Ovary (tissue), 9 donors: ENCODE data around the gene INPP5A. TPM values are rescaled to one million over a fixed set of nuclear protein-coding genes. Genes with fewer than 3 reads are reported as not detected.

Experiments used
- DNase-seq, 5 donors: peaks; one replicate each; pipeline ENCODE4 v3.0.0-alpha.2; 2019 to 2020
- H3K27ac ChIP-seq, 2 donors: fragments of 200-600 bp; one replicate each; pipeline versions ENCODE4 v1.5.1 to v1.8.0; 2019 to 2022
- H3K27me3 ChIP-seq: fragments of 200-600 bp; one replicate; pipeline ENCODE4 v1.8.0; 2022
- H3K36me3 ChIP-seq: fragments of 200-600 bp; sonication (generic); one replicate; pipeline ENCODE4 v1.5.1; 2019
- H3K4me1 ChIP-seq: one replicate; pipeline ENCODE4 v1.8.1; 2013; ENCODE audit warnings: mild to moderate bottlenecking, moderate library complexity; ENCODE audit not compliant: insufficient read depth
- H3K4me3 ChIP-seq: fragments of 200-600 bp; sonication (generic); one replicate; pipeline ENCODE4 v1.5.1; 2017
- H3K9me3 ChIP-seq, 2 donors: fragments of 200-600 bp in 1 of 2; sonication (generic) in 1 of 2; one replicate each; pipeline versions ENCODE4 v1.5.1 to v1.8.1; 2013 to 2019; ENCODE audit warnings: mild to moderate bottlenecking in 1 of 2, moderate library complexity in 1 of 2
- EP300 ChIP-seq: sonication (generic); formaldehyde crosslinking; IDR thresholded peaks from one replicate; pipeline ENCODE4 v1.6.1; 2017; ENCODE audit warnings: antibody characterized with exemption
- POLR2A ChIP-seq: fragments of 450-650 bp; IDR thresholded peaks from one replicate; pipeline ENCODE4 v1.6.1; 2017; ENCODE audit warnings: antibody characterized with exemption, mild to moderate bottlenecking, moderate library complexity
- WGBS, 3 donors: extraction: QIAGEN DNeasy Blood & Tissue Kit in 1 of 3; methylation state at CpG; one replicate each; pipeline versions ENCODE4 v1.1.5 to v1.1.7; 2013 to 2017; 5-methylcytosine and 5-hydroxymethylcytosine counted together
- intact Hi-C, 4 donors: fragments of 100-400 bp; cut with DNase I; formaldehyde crosslinking; loops; one replicate each; pipeline versions ENCODE4 v1.11.0 to v1.15.1; 2022 to 2023
- polyA plus RNA-seq, 2 donors: library from polyadenylated mRNA; stranded (reverse); fragments of 200-250 nt in 1 of 2; fragments of 350-450 nt in 1 of 2; fragmentation: Illumina TruSeq in 1 of 2; extraction: RNeasy Lipid Tissue Mini Kit (QIAGEN cat#74804) in 1 of 2; gene quantifications; one replicate each; pipeline ENCODE4 v1.2.3, GENCODE V29; 2013 to 2014
- total RNA-seq, 7 donors: library from RNA; depleted of rRNA in 2 of 7; stranded (reverse); fragments of >200 nt in 2 of 7; fragmentation: NEBNext Ultra II Directional in 3 of 7; extraction: Animal tissue kit (Norgen Biotek cat#: 25700) in 3 of 7; gene quantifications; one replicate each; pipeline versions ENCODE4 v1.1.0 to v1.2.4, GENCODE V29; 2016 to 2023
- TF ChIP-seq, protein P1 (sequence below), 3 donors: fragments of 450-650 bp in 2 of 3; fragments of 200-600 bp in 1 of 3; IDR thresholded peaks; one replicate each; pipeline versions ENCODE4 v1.5.1 to v1.8.0; 2016 to 2022; ENCODE audit warnings: antibody characterized with exemption in 3 of 3, mild to moderate bottlenecking in 1 of 3
- donor health status: DM: no; HTN: no; CAD: no; lungs with moderate emphysema.
- donor health status: DM: no; HTN: no; CAD: no.
- donor health status: Bipolar disorder and iron deficiency.
- donor health status: DM: yes; HTN: yes; CAD: no.
- donor health status: DM: no; HTN: no; CAD: no.
- donor health status: DM: yes; HTN: yes; CAD: no.

Gene INPP5A
- total and polyA plus RNA-seq, 9 donors = 19.8 to 41.2 (median 35.3) TPM

DNA sequence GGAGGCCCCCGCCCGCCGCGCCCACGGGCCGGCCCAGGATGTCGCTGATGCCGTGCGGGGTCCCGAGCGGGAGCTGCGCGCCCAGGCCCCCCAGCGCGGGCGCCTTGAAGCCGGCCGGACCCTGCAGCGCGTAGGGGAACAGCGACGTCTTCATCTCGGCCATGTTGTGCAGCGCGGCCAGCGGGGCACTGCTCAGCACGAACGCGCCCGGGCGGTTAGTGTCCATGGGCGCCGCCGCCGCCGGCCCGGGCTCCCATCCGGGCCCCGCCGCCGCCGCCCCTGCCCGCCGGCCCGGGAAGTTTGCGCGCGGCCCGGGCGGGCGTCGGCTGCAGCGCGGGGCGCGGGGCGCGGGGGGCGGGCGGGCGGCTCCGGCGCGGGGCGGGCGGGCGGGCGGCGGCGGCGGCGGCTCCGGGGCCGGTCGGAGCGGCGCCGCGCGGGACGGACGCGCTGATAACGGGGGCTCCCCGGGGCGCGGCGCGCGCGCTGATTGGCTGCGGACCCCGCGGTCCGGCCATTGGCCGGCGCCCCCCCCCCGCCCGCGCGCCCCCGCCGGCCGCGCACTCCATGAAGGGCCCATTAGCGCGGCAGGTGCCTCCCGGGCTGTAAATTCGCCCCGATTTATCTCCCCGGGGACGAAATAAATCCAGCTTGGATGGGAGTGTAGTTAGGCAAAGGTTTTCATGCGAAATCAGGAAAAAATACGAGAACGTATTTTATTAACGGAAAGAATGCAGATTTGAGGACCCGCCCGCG is 248.3 kb downstream of the INPP5A start, which contains the start of gene NKX6-2:
Gene NKX6-2, minus strand, starts transcription at position 425 of the 753 bp plus-strand sequence. Its CDS starts 199 bp downstream, at position 226.
- intact Hi-C loops = loop anchor here in 1 of 4 donors (10.0 kb wide), 1 partner anchor 241 kb away; no protein-coding TSS in a partner anchor
- Histone ChIP-seq H3K4me3 (no peak within 1 kb of the TSS), H3K4me1 (no peaks in the 10 kb centered on the region), H3K27ac (no peak within 1 kb of the TSS), H3K27me3 (peaks cover 22% of the 10 kb centered on the region), H3K9me3 (peaks cover 0 to 6% of the 10 kb centered on the region in 2 donors), H3K36me3 (no peaks in the 10 kb centered on the region)
- TF ChIP-seq, protein P1, sequence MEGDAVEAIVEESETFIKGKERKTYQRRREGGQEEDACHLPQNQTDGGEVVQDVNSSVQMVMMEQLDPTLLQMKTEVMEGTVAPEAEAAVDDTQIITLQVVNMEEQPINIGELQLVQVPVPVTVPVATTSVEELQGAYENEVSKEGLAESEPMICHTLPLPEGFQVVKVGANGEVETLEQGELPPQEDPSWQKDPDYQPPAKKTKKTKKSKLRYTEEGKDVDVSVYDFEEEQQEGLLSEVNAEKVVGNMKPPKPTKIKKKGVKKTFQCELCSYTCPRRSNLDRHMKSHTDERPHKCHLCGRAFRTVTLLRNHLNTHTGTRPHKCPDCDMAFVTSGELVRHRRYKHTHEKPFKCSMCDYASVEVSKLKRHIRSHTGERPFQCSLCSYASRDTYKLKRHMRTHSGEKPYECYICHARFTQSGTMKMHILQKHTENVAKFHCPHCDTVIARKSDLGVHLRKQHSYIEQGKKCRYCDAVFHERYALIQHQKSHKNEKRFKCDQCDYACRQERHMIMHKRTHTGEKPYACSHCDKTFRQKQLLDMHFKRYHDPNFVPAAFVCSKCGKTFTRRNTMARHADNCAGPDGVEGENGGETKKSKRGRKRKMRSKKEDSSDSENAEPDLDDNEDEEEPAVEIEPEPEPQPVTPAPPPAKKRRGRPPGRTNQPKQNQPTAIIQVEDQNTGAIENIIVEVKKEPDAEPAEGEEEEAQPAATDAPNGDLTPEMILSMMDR (IDR thresholded peaks at IDR 0.05) = no peak
- TF ChIP-seq EP300 (no peak), POLR2A (no peak)
- WGBS, 3 donors = 1% methylated on average over 32 to 119 of the region's 119 CpGs
- no peak for DNase-seq

DNA sequence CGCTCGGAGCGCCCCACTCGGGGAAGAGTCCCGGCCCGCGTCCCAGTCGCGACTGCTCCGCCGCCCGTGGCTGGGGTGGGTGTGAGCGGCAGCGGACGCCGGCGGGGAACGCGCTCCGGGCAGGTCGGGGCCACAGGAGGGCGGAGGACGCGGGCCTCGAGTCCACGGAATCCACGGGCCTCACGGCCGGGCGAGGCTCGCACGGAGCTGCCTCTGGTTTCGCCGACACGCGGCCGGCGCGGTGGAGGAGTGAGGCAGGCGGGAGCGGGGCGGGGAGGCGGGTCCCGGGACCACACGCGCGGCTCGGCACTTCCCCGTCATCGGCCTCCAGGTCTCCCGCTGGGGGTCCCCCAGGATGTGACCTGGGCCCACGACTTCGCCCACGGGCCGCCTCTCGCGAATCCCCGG is 248.9 kb downstream of the INPP5A start:
- Histone ChIP-seq H3K4me1 (no peaks in the 10 kb centered on the region), H3K36me3 (no peaks in the 10 kb centered on the region), H3K9me3 (peaks cover 0 to 6% of the 10 kb centered on the region in 2 donors), H3K27me3 (peaks cover 22% of the 10 kb centered on the region), H3K4me3 (no peak overlapping the region), H3K27ac (no peak overlapping the region)
- WGBS, 3 donors = 2 to 4% (median 3%) methylated on average over 39 to 58 of the region's 58 CpGs
- intact Hi-C loops = loop anchor here in 1 of 4 donors (10.0 kb wide), 1 partner anchor 242 kb away; no protein-coding TSS in a partner anchor
- TF ChIP-seq, protein P1 (IDR thresholded peaks at IDR 0.05) = no peak
- no peak for TF ChIP-seq EP300
- no peak for DNase-seq

DNA sequence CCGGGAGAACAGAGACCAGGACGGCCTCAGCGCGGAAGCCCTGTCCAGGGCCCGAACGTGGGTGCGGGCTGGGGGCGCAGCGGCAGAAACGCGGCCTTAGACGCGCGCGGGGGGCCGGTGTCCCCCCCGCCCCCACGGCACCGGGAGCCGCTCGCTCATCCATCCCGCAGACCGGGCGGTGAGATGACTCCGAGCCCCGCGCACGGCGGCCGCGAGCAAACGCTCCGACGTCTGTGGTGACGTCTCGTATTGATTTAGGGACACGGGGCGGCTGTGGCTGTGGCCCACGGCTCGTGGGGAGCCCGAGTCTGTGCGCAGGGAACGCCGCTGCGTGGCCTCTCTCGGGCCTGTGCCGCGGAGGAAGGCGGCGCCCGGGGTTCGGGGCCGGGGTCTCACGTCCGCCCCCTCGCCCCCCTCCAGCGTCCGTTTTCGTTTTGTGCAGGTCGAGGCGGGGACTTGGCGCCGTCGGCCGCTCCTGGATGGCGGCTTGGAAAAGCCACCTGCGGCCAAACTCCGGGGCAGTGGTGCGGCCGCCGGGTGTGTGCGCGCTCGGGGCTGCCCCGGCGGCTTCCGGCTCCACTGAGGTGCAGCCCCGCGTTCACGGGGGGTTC is 249.4 kb downstream of the INPP5A start:
- no peaks in the 10 kb centered on the region for H3K36me3 ChIP-seq
- WGBS, 3 donors = 1% methylated on average over 50 to 80 of the region's 80 CpGs
- intact Hi-C loops = loop anchor here in 1 of 4 donors (10.0 kb wide), 1 partner anchor 242 kb away; no protein-coding TSS in a partner anchor
- DNase-seq = no peak
- H3K4me1 ChIP-seq = no peaks in the 10 kb centered on the region
- H3K27ac ChIP-seq = no peak overlapping the region
- no peak overlapping the region for H3K4me3 ChIP-seq
- H3K9me3 ChIP-seq = peaks cover 0 to 6% of the 10 kb centered on the region in 2 donors
- TF ChIP-seq, protein P1 (IDR thresholded peaks at IDR 0.05) = no peak
- no peak for TF ChIP-seq EP300
- TF ChIP-seq POLR2A = no peak
- H3K27me3 ChIP-seq = peaks cover 22% of the 10 kb centered on the region

DNA sequence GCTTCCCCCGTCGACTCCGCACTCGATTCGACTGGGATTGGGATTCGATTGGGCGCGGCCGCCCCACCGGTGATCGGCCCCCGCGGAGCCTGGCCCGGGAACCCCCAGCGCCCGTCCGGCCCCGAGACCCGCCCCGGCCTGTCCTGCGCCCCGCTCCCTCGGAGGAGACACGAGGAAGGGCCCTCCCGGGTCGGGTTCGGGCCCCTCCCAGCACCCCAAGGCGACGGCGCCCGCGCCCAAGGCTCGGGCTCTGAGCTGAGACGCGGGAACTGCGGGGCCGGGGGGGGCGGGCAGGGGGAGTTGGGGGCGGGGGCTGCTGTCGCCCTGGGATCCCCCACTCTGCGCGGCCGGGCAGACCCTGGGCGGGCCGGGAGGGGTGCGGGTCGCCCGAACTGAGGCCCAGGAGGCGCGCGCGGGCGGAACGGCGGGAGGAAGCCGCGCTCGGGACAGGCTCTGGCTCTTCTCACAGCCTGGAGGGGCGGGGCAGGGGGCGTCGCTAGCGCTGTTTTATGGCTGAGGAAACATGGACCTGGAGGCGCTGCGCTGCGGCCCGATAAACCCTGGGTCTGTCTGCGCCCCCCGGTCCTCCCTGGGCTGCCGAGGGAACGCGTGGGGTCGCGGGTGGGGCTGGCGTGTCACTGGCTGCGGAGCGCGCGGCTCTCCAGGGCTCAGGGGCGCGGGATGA is 250.1 kb downstream of the INPP5A start:
- TF ChIP-seq EP300 (no peak), POLR2A (no peak)
- TF ChIP-seq, protein P1 (IDR thresholded peaks at IDR 0.05) = no peak
- H3K27ac ChIP-seq = no peak overlapping the region
- intact Hi-C loops = loop anchor here in 1 of 4 donors (10.0 kb wide), 1 partner anchor 243 kb away; no protein-coding TSS in a partner anchor
- peaks cover 22% of the 10 kb centered on the region for H3K27me3 ChIP-seq
- DNase-seq = no peak
- no peak overlapping the region for H3K4me3 ChIP-seq
- WGBS, 3 donors = 0 to 1% (median 1%) methylated on average over 25 to 80 of the region's 80 CpGs
- peaks cover 0 to 6% of the 10 kb centered on the region in 2 donors for H3K9me3 ChIP-seq
- H3K36me3 ChIP-seq = no peaks in the 10 kb centered on the region
- no peaks in the 10 kb centered on the region for H3K4me1 ChIP-seq
